K562 (cell line): ENCODE results near the gene CHTF8. TPM values are rescaled to one million over a fixed set of nuclear protein-coding genes. Genes with fewer than 3 reads are reported as not detected.
A peak's percentile ranks its signal among the peaks of the same experiment; 100 is the strongest.

Source experiments
- AFF1 ChIP-seq, 2 experiments: fragments of 450-650 bp; IDR thresholded peaks; 2 replicates each; pipeline ENCODE4 v1.6.1; 2018; ENCODE audit warnings: mild to moderate bottlenecking in 2 of 2, low read depth in 1 of 2; ENCODE audit not compliant: partially characterized antibody in 2 of 2
- CBFA2T3 ChIP-seq: fragments of 450-650 bp; IDR thresholded peaks from 2 replicates; pipeline ENCODE4 v1.6.1; 2017
- FOXP4 ChIP-seq: sonication (generic); formaldehyde crosslinking; IDR thresholded peaks from 2 replicates; pipeline ENCODE4 v1.8.0; 2022; ENCODE audit warnings: mild to moderate bottlenecking, missing genetic modification reagents, borderline replicate concordance
- GTF2B ChIP-seq: IDR thresholded peaks from 2 replicates; pipeline ENCODE4 v1.6.1; 2011; ENCODE audit not compliant: insufficient read length; ENCODE audit errors: extremely low read depth
- HMG20A ChIP-seq: fragments of 450-650 bp; formaldehyde crosslinking; conservative IDR thresholded peaks from 2 replicates; pipeline ENCODE4 v1.4.0; 2020; ENCODE audit warnings: mild to moderate bottlenecking, mixed read lengths
- PHF20 ChIP-seq: fragments of 450-650 bp; IDR thresholded peaks from 2 replicates; pipeline ENCODE4 v1.6.1; 2018; ENCODE audit not compliant: partially characterized antibody
- POLR3A ChIP-seq: IDR thresholded peaks from 2 replicates; pipeline ENCODE4 v1.6.1; 2011; ENCODE audit warnings: borderline replicate concordance, mild to moderate bottlenecking, moderate library complexity; ENCODE audit not compliant: insufficient read length, insufficient read depth; ENCODE audit errors: extremely low read depth
- PTBP1 ChIP-seq: fragments of 200-400 bp; formaldehyde crosslinking; IDR thresholded peaks from 2 replicates; pipeline ENCODE4 v1.6.1; 2017; ENCODE audit warnings: low read depth, low read length
- SP2 ChIP-seq: IDR thresholded peaks from 2 replicates; pipeline ENCODE4 v1.6.1; 2011; ENCODE audit warnings: mild to moderate bottlenecking, low read depth, low read length, moderate library complexity; ENCODE audit not compliant: poor library complexity, severe bottlenecking; ENCODE audit errors: extremely low read depth
- TAF15 ChIP-seq: fragments of 200-400 bp; formaldehyde crosslinking; IDR thresholded peaks from 2 replicates; pipeline ENCODE4 v1.6.1; 2017; ENCODE audit warnings: mild to moderate bottlenecking, low read depth, low read length, moderate library complexity
- THRA ChIP-seq: fragments of 450-650 bp; IDR thresholded peaks from 2 replicates; pipeline ENCODE4 v1.6.1; 2017; ENCODE audit warnings: mild to moderate bottlenecking, moderate library complexity
- THRAP3 ChIP-seq: fragments of 450-650 bp; IDR thresholded peaks from 2 replicates; pipeline ENCODE4 v1.6.1; 2016; ENCODE audit warnings: mild to moderate bottlenecking, inconsistent platforms, borderline replicate concordance
- ZBTB43 ChIP-seq: sonication (generic); formaldehyde crosslinking; IDR thresholded peaks from 2 replicates; pipeline ENCODE4 v1.8.0; 2023; ENCODE audit warnings: mild to moderate bottlenecking, missing genetic modification reagents
- ZBTB7A ChIP-seq: IDR thresholded peaks from 2 replicates; pipeline ENCODE4 v1.6.1; 2011; ENCODE audit warnings: low read depth, mild to moderate bottlenecking, low read length, moderate library complexity, borderline replicate concordance; ENCODE audit not compliant: control insufficient read depth
- ZC3H8 ChIP-seq: fragments of 450-650 bp; IDR thresholded peaks from 2 replicates; pipeline ENCODE4 v1.6.1; 2017
- ZNF121 ChIP-seq: sonication (generic); formaldehyde crosslinking; conservative IDR thresholded peaks from 2 replicates; pipeline ENCODE4 v1.8.0; 2022; ENCODE audit warnings: missing genetic modification reagents
- ZNF263 ChIP-seq: sonication (generic); formaldehyde crosslinking; IDR thresholded peaks from 2 replicates; pipeline ENCODE4 v1.8.0; 2022; ENCODE audit warnings: mild to moderate bottlenecking, missing genetic modification reagents, borderline replicate concordance
- polyA plus RNA-seq, 8 experiments: library from polyadenylated mRNA; depleted of rRNA in 4 of 8; stranded (reverse) in 5 of 8; unstranded in 3 of 8; fragments of >200 nt; fragmentation: Nextera tagmentation in 2 of 8; fragmentation: Illumina TruSeq in 1 of 8; extraction: Ambion mirVana in 2 of 8; extraction: Trizol in 1 of 8; gene quantifications; 2 replicates each; pipeline versions ENCODE4 v1.2.1 to v1.2.3, GENCODE V29; 2011 to 2014; ENCODE audit warnings: inconsistent platforms in 1 of 8, missing spikeins in 1 of 8
- total RNA-seq, 7 experiments: library from RNA; depleted of rRNA in 6 of 7; stranded (reverse); fragments of >200 nt in 6 of 7; fragmentation: Illumina TruSeq in 2 of 7; extraction: Trizol in 2 of 7; gene quantifications; 2 replicates each; pipeline versions ENCODE4 v1.2.1 to v1.2.3, GENCODE V29; 2011 to 2021; ENCODE audit warnings: low replicate concordance in 1 of 7

Gene CHTF8
- total and polyA plus RNA-seq, 9 of the 15 experiments (the other 6 are each of a cell fraction or from before 2014, with no cell fraction given), result 20.2 to 199 (median 108) TPM

GRCh38 chr16:69132424-69133252 is at the start of gene CHTF8, which contains the start of gene UTP4 (continued):
- TF ChIP-seq AFF1 (IDR thresholded peaks at IDR 0.05; ENCODE audit: low read depth in 1 of 2, partially characterized antibody in 2 of 2) (no peak), THRAP3 (no peak), FOXP4 (CRISPR knock-in tag) (no peak), ZNF121 (CRISPR knock-in tag) (no peak), ZBTB7A (peak; percentile 61; the same call in 1 of the 2 replicates), TAF15 (no peak), HMG20A (CRISPR knock-in tag) (no peak), POLR3A (no peak), CBFA2T3 (no peak), PTBP1 (no peak), ZBTB43 (CRISPR knock-in tag) (no peak), GTF2B (no peak), PHF20 (peak; percentile 69), SP2 (no peak), ZC3H8 (no peak), THRA (no peak), ZNF263 (peak; percentile 92)
